ENCODE data around the gene PHACTR1.

DNA sequence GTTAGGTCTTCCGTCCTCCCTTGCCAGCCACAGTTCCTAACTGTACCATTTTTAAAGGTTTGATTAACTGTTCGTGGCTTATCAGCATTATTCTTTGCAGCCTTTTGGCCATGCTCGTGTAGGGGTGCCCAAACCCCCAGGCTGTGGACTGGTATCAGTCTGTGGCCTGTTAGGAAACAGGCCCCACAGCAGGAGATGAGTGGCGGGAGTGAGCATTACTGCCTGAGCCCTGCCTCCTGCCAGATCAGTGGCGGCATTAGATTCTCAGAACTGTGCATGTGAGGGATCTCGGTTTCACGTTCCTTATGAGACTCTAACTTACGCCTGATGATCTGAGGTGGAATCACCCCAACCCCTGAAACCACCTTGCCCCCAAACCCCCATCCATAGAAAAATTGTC lies 532.4 kb downstream of the PHACTR1 start:
- no peak for TF ChIP-seq POLR2A (IDR thresholded peaks at IDR 0.05)
- TF ChIP-seq CTCF (IDR thresholded peaks at IDR 0.05) = no peak
